C4-2B (cell line): ENCODE measurements around the gene BCL11B.

ENCODE experiments used
- CTCF ChIP-seq: fragments of 450-650 bp; conservative IDR thresholded peaks from 2 replicates; pipeline ENCODE4 v1.5.1; 2017; ENCODE audit warnings: mild to moderate bottlenecking
- ZFX ChIP-seq: fragments of 450-650 bp; IDR thresholded peaks from 2 replicates; pipeline ENCODE4 v1.6.1; 2017

GRCh38 chr14:99232714-99233214 lies 39.2 kb downstream of the BCL11B start:
- TF ChIP-seq CTCF (no peak), ZFX (no peak)
